HG03025 (cell line): Measurements from ENCODE around the gene CFAP221.

Experiments used
- ATAC-seq: cut with Tn5 transposase; IDR thresholded peaks from one replicate; pipeline ENCODE4 v1.9.1; 2021; ENCODE audit warnings: mild to moderate bottlenecking, moderate library complexity; ENCODE audit not compliant: unreplicated experiment, low FRiP score

The CFAP221 gene

DNA sequence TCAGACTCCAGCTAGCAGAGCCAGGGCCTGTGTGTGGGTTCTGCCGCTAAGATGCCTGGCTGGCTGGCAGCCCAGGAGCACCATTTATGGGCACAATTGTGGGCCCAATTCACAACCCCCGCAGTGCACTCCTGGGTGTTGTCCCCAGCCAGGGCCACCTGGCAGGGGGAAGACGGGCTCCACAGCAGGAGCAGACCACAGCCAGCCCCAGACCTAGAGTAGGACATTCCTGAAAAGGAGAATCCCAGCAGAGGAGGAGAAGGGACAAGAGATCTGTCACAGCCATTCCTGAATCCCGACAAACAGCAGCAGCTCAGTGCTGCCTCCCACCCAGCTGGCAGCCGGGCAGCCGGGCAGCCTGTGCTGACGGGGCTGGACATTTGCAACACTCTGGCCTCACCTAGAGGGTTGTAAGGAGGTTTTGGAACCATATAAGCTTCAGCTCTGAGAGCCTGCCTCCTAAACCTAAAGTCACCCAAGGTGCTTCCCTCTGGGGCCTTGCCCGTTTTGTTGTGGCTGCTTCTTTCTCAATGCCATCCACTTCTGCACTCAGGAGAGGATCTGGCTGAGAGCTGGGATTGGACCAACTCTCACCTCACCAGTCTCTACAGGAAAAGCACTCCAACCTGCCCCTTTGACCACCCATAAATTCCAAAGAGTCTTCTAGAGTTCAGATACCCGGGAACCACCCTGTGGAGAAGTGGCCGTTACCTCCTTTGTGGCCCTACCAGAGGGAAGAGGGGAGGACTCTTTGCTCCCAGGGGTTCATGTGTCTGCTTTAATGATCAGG, 130.7 kb downstream of the CFAP221 start:
- ATAC-seq, result no peak

DNA sequence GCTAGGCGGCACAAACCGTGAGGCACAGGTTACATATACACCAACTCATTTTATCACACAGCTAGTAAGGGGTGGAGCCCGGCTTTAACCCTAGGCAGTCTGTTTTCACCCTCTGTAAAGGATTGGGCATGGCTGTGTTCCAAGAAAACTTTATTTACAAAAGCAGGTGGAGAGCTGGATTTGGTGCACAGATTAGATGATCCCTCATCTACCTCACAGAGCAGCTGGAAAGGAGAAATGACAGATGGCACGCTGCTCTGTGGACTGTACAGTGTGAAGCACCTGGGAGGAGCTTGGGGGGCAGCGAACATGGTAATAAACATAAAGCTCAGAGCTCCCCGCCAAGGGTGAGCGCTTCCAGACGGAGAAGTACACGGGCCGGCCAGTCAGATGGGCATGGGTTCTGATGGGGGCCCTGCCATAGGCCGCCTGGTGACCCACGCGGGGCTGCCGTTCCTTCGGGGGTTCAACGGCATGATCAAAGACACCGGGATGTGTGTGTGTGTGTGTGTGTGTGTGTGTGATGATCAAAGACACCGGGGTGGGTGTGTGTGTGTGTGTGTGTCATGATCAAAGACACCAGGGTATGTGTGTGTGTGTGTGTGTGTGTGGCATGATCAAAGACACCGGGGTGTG, 133.9 kb downstream of the CFAP221 start:
- ATAC-seq, result no peak

DNA sequence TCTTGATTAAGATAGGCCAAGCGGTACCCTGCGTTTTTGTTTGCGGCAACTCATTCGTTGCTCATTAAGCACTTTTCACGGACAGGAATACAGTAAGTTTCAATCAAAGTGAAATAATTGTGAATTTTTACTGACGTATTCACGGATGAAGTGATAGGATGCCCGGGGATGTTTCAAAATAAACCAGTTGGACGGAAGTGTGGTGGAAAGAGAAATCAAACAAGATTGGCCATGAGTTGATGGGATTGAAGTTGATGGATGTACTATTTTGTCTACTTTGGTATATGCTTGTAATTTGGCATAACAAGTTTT, 135.2 kb downstream of the CFAP221 start:
- no peak for ATAC-seq

DNA sequence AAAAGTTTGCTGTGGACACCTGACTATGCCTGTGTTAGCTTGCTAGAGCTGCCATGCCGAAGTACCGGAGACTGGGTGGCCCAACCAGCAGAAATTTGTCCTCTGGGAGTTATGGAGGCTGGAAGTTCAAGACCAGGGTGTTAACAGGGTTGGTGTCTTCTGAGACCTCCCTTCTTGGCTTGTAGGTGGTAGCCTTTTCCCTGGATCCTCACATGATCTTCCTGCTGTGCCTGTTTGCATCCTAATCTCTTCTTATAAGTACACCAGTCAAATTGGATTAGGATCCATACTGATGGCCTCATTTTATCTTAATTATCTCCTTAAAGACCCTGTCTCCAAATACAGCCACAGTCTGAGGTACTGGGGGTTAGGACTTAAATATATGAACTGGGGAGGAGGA, 135.6 kb downstream of the CFAP221 start:
- ATAC-seq, result no peak

DNA sequence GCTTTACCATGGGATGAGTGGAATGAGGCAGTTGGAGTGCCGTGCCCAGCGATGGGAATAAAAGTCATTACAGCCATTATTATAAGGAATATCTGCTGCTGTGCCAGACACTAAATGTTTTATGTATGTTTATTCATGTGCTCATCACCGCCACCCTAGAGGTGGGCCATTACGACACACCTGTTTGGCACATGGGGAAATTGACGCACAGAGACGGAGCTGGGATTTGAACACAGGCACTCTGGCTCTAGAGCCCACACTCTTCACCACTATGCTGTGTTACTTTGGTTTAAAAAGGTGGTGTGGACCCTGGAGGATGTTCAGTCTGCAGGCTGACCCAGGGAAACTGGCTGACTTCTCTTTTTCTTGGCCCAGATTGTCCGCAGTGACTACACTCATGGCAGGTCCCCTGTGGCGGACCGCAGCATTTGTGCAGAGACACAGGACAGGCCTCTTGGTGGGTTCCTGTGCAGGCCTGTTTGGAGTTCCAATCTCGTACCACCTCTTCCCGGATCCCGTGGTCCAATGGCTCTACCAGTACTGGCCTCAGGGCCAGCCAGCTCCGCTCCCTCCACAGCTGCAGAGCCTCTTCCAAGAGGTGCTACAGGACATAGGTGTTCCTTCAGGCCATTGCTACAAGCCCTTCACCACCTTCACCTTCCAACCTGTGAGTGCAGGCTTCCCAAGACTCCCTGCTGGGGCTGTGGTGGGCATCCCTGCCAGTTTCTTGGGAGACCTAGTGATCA, 136.4 kb downstream of the CFAP221 start:
- ATAC-seq, result no peak

DNA sequence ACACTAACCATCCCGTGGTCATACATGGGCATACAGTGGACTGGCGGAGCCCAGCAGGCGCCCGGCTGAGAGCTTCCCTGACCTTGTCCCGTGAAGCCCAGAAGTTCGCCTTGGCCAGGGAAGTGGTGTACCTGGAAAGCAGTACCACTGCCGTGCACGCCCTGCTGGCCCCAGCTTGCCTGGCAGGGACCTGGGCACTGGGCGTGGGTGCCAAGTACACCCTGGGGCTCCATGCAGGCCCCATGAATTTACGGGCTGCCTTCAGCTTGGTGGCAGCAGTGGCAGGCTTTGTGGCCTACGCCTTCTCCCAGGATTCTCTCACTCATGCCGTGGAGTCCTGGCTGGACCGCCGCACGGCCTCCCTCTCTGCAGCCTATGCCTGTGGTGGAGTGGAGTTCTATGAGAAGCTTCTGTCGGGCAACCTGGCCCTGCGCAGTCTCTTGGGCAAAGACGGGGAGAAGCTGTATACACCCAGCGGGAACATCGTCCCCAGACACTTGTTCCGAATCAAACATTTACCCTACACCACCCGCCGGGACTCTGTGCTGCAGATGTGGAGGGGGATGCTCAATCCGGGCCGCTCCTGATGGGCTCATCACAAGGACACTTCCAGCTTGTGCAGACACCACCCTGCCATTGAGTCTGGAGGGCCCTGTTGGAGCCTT, 137.1 kb downstream of the CFAP221 start:
- ATAC-seq, result no peak

DNA sequence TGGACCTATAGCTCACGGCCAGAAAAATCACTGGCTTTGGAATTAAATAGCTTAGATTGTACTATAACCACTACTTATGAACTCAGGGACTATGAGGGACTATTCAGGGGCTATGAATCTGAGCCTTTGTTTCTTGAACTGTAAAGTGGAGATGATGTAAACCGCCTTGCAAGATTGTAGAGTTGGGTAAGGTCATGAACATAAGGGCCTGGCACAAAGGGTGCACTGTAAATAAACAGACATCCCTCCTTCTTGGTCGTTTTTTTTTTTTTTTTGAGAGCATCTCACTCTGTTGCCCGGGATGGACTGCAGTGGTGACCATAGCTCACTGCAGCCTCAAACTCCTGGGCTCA, 137.6 kb downstream of the CFAP221 start:
- ATAC-seq, result no peak

DNA sequence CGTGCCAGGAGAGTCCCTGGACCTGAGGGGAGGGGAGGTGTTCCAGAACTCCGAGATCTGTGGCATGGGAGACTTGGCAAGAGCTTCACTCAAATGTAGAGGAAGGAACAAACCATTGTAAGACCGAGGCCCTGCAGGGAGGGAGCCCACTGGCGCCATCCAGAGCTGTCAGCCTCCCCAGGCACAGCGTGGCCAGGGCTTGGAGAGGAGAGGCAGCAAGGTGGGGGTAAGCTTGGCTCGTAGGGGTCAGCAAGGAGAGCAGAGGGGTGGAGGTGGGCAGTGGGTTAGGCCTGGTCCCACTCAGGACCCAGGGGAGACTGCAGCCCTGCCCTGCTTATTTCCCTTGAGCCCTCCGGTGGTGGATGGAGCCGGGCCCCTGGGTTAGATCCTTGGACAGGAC, 138.3 kb downstream of the CFAP221 start:
- ATAC-seq, result no peak

DNA sequence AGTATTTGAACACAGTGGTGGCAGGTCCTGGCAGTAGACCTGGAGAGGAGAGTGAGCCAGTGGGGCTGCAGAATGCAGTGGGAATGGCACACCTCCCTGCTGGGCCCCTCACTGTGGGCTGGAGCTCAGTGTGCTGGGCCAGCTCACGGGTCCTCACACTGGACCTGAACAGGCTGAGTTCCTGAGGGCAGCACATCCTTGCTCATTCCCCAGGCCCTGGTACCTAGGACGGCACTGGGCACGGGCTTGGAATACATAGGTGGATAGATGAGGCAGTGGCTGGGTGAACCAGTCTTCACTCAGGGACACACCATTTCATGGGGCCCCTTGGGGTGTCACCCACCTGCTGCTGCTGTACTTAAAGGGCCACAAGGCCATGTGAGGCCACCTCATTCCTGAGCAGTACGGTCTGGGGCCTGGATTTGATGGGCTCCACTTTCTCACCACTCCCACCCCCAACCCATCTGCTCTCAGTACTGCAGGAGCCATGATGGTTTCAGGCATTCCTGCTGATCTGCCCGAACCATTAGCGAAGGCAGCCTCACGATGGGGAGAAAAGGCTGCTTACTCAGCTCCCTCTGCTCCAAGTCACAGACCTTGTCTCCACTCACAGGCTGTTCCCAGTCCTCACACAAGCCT, 138.9 kb downstream of the CFAP221 start:
- no peak for ATAC-seq

DNA sequence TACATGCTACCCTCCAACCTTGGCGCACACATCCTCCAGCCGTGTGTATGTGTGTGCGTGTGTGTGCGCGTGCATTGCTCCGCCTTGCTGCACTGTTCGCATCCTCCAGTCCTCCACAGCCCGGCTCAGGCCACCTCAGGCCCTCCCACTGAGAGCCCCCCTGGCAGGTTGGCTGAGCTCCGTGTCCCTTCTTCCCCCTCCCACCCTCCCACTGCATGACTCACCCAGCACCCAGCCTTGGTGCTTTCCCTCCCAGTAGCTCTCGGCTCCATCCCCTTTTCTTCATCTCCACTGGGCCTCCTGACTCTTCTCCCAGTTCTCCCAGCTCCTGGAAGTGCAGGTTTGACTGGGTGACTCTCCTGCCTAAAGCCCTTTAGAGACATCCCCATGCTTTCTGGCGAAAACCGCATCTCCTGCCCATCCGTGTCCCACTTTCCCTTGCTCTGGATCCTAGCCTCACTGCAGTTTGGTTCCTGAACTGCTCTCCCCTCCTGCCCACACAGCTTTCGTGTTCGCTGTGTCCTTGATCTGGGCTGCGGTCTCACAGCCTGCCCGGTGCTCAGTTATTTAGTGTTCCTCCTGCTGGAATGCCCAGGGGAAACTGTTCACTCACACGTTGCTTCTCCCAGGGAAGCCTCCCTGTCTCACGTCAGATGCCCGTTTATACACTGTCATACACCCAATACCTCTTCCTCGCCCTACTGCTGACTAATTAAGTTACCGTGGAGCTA, 139.6 kb downstream of the CFAP221 start:
- ATAC-seq, result no peak

DNA sequence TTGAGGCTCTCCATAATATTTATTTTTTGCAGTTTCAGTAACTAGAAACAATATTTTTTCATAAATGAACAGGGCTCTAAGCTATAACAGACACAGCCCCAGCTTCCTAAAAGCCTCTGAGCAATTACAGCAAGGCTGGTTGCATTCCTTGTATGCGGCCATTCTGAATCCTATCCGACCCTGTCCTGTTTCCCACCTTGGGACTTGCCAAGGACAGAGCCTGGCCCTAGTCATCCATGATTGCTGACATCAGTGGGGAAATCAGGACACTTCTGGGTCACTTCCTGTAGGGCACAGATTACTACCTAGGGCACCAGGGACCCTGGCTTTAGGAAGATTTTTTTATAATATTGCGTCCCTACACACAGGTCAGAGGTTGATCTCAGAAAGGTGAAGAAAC, 140.3 kb downstream of the CFAP221 start:
- no peak for ATAC-seq

DNA sequence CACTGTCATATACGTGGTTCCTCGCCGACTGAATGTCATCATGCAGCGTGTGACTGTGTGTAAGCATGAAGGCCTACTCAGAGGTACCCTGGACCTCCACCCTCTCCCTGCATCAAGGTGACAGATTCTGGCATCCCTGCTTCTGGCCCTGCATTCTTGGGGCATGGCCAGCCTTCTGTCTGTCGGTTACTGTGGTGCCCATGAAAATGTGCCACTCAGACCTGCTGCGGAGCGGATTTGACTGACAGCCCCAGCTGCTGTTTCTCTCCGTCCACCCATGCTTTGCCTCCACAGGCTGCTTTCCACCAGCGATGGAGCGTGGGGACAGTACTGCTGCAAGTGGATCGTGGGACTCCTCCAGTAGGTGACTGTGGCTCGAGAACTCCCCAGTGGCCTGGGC, 144.4 kb downstream of the CFAP221 start:
- ATAC-seq, result no peak

DNA sequence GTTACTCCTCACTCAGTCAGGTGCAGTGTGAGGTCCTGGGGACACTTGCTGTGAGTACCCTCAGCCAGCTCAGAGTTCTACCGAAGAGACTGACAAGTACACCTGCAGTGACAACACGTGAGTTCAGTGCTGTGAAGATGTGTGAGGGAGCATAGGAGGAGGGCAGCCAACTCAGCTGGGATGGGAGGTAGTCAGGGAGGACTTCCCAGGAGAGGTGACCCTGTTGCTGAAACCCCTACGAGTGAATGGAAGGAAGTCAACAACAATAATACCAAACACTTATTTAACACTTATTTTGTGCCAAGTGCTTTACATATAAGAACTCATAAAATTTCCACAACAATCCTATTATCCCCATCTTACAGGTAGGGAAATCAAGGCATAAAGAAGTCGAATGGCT, 145.0 kb downstream of the CFAP221 start:
- no peak for ATAC-seq

DNA sequence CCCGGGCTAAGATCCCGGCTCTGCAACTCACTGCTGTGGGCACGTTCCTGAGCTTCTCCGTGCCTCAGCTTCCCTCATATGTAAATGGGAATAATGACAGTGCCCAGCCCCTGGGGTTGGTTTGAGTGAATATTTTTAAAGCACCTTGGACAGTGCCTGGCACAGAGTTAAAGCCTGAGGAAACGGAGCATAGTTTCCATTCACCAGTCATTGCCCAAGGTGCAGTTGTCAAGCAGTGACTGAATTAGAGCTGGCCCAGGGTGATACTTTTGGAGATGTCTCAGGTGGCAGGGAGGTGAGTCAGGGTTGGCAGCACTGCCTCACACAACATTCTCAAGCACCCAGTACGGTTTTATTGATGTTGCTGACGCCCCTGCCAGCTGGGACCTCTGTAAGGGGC, 146.9 kb downstream of the CFAP221 start:
- ATAC-seq, result no peak

DNA sequence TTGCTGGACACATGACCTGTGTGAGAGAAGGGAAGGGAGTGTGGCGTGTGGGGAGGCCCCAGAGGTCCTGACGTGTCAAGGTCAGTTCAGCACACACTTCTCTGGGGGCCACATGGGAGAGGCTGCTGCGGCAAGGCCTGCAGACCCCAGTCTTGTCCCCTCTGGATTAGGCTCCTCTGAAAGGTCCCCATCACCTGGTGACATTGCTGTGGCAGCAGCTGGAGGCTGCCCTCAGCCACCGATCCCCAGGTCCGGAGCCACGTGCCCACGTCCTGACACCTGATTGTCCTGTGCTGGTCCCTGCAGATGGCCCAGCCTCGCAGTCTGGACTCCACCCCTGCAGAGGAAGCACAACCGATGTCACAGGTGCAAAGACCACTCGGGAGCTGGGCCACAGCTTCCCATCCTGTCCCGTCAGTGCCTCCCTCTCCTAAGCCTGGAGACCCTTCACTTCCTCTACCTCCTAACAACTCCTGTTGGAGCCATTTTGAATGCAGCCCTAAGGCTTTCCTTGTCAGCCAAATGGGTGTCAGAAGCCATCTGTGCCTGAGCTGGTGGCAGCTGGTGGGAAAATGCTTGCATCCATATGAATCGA, 147.5 kb downstream of the CFAP221 start:
- ATAC-seq, result no peak

DNA sequence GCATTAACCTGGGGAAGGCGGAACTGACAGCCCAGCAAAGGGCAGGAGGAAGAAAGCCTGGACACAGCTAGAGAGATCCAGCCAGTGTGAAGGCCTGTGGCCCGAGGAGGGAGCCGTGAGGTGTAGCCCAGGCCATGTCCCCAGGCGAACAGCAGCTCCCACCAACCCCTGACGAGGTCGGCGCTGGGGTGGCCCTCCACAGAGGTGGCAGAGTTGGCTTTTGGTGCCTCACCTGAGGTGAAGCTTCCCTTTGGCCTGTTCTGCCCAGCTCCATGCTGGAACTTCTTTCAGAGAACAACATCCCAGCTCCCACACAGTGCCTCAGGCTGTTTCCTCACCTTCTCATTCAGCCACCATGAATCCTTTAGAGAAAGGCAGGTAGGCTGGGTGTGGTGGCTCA, 148.1 kb downstream of the CFAP221 start:
- ATAC-seq, result no peak

DNA sequence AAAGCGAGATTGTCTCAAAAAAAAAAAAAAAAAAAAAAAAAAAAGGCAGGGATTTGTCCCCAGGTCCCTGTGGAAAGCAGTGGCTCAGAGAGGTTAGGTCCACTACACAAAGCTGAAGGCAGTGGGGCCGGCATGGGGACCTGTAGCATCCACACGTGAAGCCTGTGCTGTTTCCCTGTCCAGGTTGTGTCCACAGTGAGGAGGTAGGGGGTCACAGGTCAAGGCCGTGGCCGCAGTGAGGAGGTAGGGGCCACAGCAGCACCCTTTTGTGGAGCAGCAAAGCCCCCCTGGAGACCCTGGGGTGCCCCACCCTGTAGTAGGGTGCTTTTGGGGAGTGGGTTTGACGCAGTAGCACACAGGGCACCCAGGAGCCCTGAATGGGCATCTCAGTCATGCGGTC, 148.7 kb downstream of the CFAP221 start:
- no peak for ATAC-seq

DNA sequence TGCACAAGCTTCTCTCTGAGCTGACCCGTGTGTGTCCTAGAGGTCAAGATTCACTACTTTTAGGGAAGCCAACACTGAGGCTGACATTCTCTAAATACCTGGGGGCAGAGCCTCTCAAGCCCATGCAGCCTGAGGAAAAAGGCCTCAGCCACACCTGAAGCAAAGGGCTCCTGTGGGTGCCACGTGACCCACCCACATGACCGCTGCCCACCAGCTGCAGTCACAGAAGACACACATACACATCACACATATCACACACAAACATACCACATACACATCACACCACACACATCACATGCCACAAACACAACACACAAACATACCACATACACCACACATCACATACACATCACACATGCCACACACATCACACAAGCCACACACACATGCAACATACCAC, 149.3 kb downstream of the CFAP221 start:
- no peak for ATAC-seq

DNA sequence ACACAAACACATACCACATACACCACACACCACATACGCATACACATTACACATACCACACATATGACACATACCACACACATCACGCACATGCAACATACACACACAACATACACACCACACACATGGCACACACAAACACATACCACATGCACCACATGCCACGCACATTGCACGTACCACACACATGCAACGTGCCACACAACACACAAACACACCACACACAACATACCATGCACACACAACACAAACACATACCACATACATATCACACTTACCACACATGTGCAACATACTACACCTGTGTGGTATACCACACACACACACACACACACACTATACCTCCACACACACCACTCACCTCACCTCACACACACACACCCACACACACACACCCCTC, 149.7 kb downstream of the CFAP221 start:
- ATAC-seq, result no peak

DNA sequence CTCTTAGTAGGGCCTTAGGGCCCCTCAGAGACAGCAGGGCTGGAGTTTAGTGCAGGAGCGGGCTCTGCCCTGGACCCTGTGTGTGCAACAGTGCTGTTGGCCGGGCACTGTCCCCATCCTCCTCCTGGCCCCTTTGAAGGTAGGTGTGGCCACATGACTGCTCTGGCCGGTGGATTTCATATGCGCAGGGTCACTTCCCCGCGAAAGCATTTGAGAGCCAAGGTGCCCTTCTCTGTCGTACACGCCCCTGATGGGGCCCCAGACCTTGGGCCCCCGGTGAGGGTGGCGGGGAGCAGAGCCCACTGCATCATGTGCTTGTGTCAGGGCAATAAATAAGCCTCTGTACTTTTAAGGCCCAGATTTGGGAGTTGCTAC, 150.2 kb downstream of the CFAP221 start:
- ATAC-seq, result no peak
